Right lobe of liver (tissue), 6 donors: ENCODE results near the gene CIZ1. TPM values are rescaled to one million over a fixed set of nuclear protein-coding genes. Genes with fewer than 3 reads are reported as not detected.

Experiments
- ATAC-seq, 4 donors: fragments of 200-7000 bp; cut with Tn5 transposase; one replicate each; pipeline ENCODE4 v1.9.1; 2020; ENCODE audit warnings: mild to moderate bottlenecking in 4 of 4, moderate library complexity in 4 of 4
- DNase-seq, 3 donors: peaks; one replicate each; pipeline ENCODE4 v3.0.0-alpha.2; 2020
- H3K27ac ChIP-seq, 3 donors: fragments of 200-600 bp; one replicate each; pipeline ENCODE4 v1.8.0; 2022
- H3K27me3 ChIP-seq, 2 donors: fragments of 200-600 bp; one replicate each; pipeline ENCODE4 v1.8.0; 2022
- H3K36me3 ChIP-seq, 4 donors: fragments of 200-600 bp; sonication (generic) in 1 of 4; one replicate each; pipeline versions ENCODE4 v1.5.1 to v1.8.0; 2017 to 2022; ENCODE audit warnings: control low read depth in 1 of 4
- H3K4me1 ChIP-seq, 4 donors: fragments of 200-600 bp; sonication (generic) in 1 of 4; one replicate each; pipeline versions ENCODE4 v1.5.1 to v1.8.0; 2017 to 2022; ENCODE audit warnings: control low read depth in 1 of 4
- H3K4me3 ChIP-seq, 3 donors: fragments of 200-600 bp; one replicate each; pipeline ENCODE4 v1.8.0; 2022
- H3K9me3 ChIP-seq, 4 donors: fragments of 200-600 bp; sonication (generic) in 1 of 4; one replicate each; pipeline versions ENCODE4 v1.5.1 to v1.8.0; 2017 to 2022; ENCODE audit warnings: control low read depth in 1 of 4
- CTCF ChIP-seq, 4 donors: fragments of 200-600 bp in 3 of 4; fragments of 450-650 bp in 1 of 4; IDR thresholded peaks; one replicate each; pipeline versions ENCODE4 v1.5.1 to v1.8.0; 2016 to 2022; ENCODE audit warnings: antibody characterized with exemption in 4 of 4, mild to moderate bottlenecking in 2 of 4
- POLR2A ChIP-seq: fragments of 450-650 bp; IDR thresholded peaks from one replicate; pipeline ENCODE4 v1.6.1; 2017; ENCODE audit warnings: antibody characterized with exemption, mild to moderate bottlenecking
- WGBS: methylation state at CpG from one replicate; pipeline ENCODE4 v1.1.6; 2018; ENCODE audit warnings: low coverage, low lambda C conversion rate; ENCODE audit not compliant: insufficient coverage; ENCODE audit errors: missing lambda C conversion rate; 5-methylcytosine and 5-hydroxymethylcytosine counted together
- intact Hi-C, 2 donors: fragments of 100-400 bp; cut with DNase I; formaldehyde crosslinking; loops; one replicate each; pipeline versions ENCODE4 v1.11.2 to v1.14.1; 2022
- total RNA-seq, 6 experiments: library from RNA; depleted of rRNA in 2 of 6; stranded (reverse); fragments of >200 nt in 2 of 6; fragmentation: NEBNext Ultra II Directional in 3 of 6; extraction: Animal tissue kit (Norgen Biotek cat#: 25700) in 3 of 6; gene quantifications; one replicate each; pipeline versions ENCODE4 v1.1.0 to v1.2.4, GENCODE V29; 2016 to 2023
- donor health status: DM: no; HTN: yes; CAD: no.
- donor health status: DM: no; HTN: no; CAD: no.
- donor health status: DM: no; HTN: no; CAD: no.
- donor health status: DM: no; HTN: yes; CAD: no.
- donor health status: DM: no; HTN: yes; CAD: no.

Gene CIZ1
- total RNA-seq, 6 experiments from 2014 or later, result 15.9 to 33.5 (median 24.0) TPM

GRCh38 chr9:128146591-128147120 is 44.7 kb downstream of the CIZ1 start:
- Histone ChIP-seq H3K4me3 (no peak overlapping the region), H3K4me1 (peaks cover 0 to 18% (median 8%) of the 10 kb centered on the region in 4 donors)
- ATAC-seq, result no peak

GRCh38 chr9:128145951-128146351 is 45.4 kb downstream of the CIZ1 start:
- Histone ChIP-seq H3K9me3 (no peaks in the 10 kb centered on the region), H3K4me3 (no peak overlapping the region), H3K4me1 (peaks cover 0 to 18% (median 8%) of the 10 kb centered on the region in 4 donors), H3K36me3 (no peaks in the 10 kb centered on the region), H3K27ac (no peak overlapping the region), H3K27me3 (no peaks in the 10 kb centered on the region)
- peak in 2 of 3 donors; percentile 21 to 53 for DNase-seq
- no peak for ATAC-seq
- no peak for TF ChIP-seq POLR2A
- no peak for TF ChIP-seq CTCF (IDR thresholded peaks at IDR 0.05)
- WGBS, result 100% methylated on average over 2 of the region's 13 CpGs
- intact Hi-C loops, result no loop called here

More at GRCh38 chr9:128146591-128147120, 44.7 kb downstream of the CIZ1 start:
- TF ChIP-seq POLR2A (no peak), CTCF (IDR thresholded peaks at IDR 0.05) (no peak)
- Histone ChIP-seq H3K36me3 (no peaks in the 10 kb centered on the region), H3K9me3 (no peaks in the 10 kb centered on the region), H3K27ac (no peak overlapping the region), H3K27me3 (no peaks in the 10 kb centered on the region)
- WGBS, result 80% methylated on average over 1 of the region's 8 CpGs
- DNase-seq, result peak; percentile 6 to 44 (median 39)
- intact Hi-C loops, result no loop called here

- H3K36me3 ChIP-seq, result no peaks in the 10 kb centered on the region
- ATAC-seq (no peak), DNase-seq (no peak)
- H3K4me1 ChIP-seq, result peaks cover 0 to 18% (median 8%) of the 10 kb centered on the region in 4 donors
- no peak overlapping the region for H3K4me3 ChIP-seq
- WGBS, result 58% methylated on average over 2 of the region's 8 CpGs
- no peak overlapping the region for H3K27ac ChIP-seq
- no peaks in the 10 kb centered on the region for H3K9me3 ChIP-seq
- no peaks in the 10 kb centered on the region for H3K27me3 ChIP-seq
- intact Hi-C loops, result no loop called here
- TF ChIP-seq CTCF (IDR thresholded peaks at IDR 0.05), result no peak
- TF ChIP-seq POLR2A, result no peak
Observed at GRCh38 chr9:128145536-128145935, 45.8 kb downstream of the CIZ1 start.

GRCh38 chr9:128144239-128145181 is 46.9 kb downstream of the CIZ1 start:
- 51% methylated on average over 3 of the region's 22 CpGs for WGBS
- Histone ChIP-seq H3K4me1 (peaks cover 0 to 12% (median 8%) of the 10 kb centered on the region in 4 donors), H3K27me3 (no peaks in the 10 kb centered on the region), H3K9me3 (no peaks in the 10 kb centered on the region), H3K36me3 (no peaks in the 10 kb centered on the region), H3K27ac (no peak overlapping the region), H3K4me3 (no peak overlapping the region)
- ATAC-seq, result no peak
- intact Hi-C loops, result no loop called here
- TF ChIP-seq POLR2A (no peak), CTCF (IDR thresholded peaks at IDR 0.05) (no peak)
- peak in 2 of 3 donors; percentile 13 to 44 for DNase-seq
